Fibroblast of the aortic adventitia (primary cell): Measurements from ENCODE around the gene RPL29. TPM values are rescaled to one million over a fixed set of nuclear protein-coding genes. Genes with fewer than 3 reads are reported as not detected.
A peak's percentile ranks its signal among the peaks of the same experiment; 100 is the strongest.
"Not testable (repeated sequence)": the region's sequence is repeated elsewhere in the genome, so short reads cannot be mapped to it uniquely, and the experiment has no call there.

Experiments used
- DNase-seq: peaks from one replicate; pipeline ENCODE4 v3.0.0-alpha.2; 2010; ENCODE audit warnings: low read depth
- H3K4me3 ChIP-seq: 2 replicates; pipeline ENCODE4 v1.5.1; 2011; ENCODE audit warnings: low read depth, mild to moderate bottlenecking, control low read depth, low read length, moderate library complexity
- CTCF ChIP-seq: IDR thresholded peaks from 2 replicates; pipeline ENCODE4 v1.5.1; 2011; ENCODE audit warnings: mild to moderate bottlenecking, low read length, control low read depth, inconsistent platforms; ENCODE audit not compliant: insufficient read depth
- total RNA-seq: library from RNA; depleted of rRNA; stranded (reverse); fragments of >200 nt; gene quantifications from 2 replicates; pipeline ENCODE4 v1.2.3, GENCODE V29; 2012; ENCODE audit warnings: low replicate concordance

Gene RPL29
- total RNA-seq, 1 donor = 1,532 TPM

- TF ChIP-seq CTCF = no peak
- no peak for DNase-seq
- H3K4me3 ChIP-seq = no peak overlapping the region
Measured at GRCh38 chr3:51999846-52000245, 4.2 kb upstream of the RPL29 start.

- no peak overlapping the region for H3K4me3 ChIP-seq
- TF ChIP-seq CTCF = no peak
- no peak for DNase-seq
Measured at GRCh38 chr3:51998774-51999173, 3.1 kb upstream of the RPL29 start.

- no peak overlapping the region for H3K4me3 ChIP-seq
- no peak for DNase-seq
- TF ChIP-seq CTCF = no peak
Measured at GRCh38 chr3:51997935-51998596, 2.4 kb upstream of the RPL29 start.

- no peak for TF ChIP-seq CTCF
- no peak for DNase-seq
- no peak overlapping the region for H3K4me3 ChIP-seq
Measured at GRCh38 chr3:51997172-51997571, 1.5 kb upstream of the RPL29 start.

GRCh38 chr3:51994530-51994929 is 1.2 kb downstream of the RPL29 start:
- no peak for DNase-seq
- H3K4me3 ChIP-seq = peak overlapping the region; percentile 80
- no peak for TF ChIP-seq CTCF

- not testable (repeated sequence) for DNase-seq, H3K4me3 ChIP-seq
Measured at GRCh38 chr3:51993657-51994056, 2.0 kb downstream of the RPL29 start.

GRCh38 chr3:51992017-51992682 is 3.5 kb downstream of the RPL29 start:
- H3K4me3 ChIP-seq = no peak overlapping the region
- DNase-seq = no peak
- TF ChIP-seq CTCF = no peak

- not testable (repeated sequence) for H3K4me3 ChIP-seq, DNase-seq
Measured at GRCh38 chr3:51990501-51990971, 5.2 kb downstream of the RPL29 start.
